ENCODE measurements around the gene TMEM238.
"Not testable (repeated sequence)": the region's sequence is repeated elsewhere in the genome, so short reads cannot be mapped to it uniquely, and the experiment has no call there.

Gene TMEM238, protein sequence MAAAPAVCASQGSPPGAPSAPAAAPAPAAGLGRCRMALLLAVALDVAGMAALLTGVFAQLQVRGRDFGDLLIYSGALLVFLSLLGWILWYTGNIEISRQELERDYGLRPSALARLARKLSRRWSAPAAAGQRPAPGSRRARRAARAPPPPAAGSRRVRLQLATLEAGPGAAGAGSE

DNA sequence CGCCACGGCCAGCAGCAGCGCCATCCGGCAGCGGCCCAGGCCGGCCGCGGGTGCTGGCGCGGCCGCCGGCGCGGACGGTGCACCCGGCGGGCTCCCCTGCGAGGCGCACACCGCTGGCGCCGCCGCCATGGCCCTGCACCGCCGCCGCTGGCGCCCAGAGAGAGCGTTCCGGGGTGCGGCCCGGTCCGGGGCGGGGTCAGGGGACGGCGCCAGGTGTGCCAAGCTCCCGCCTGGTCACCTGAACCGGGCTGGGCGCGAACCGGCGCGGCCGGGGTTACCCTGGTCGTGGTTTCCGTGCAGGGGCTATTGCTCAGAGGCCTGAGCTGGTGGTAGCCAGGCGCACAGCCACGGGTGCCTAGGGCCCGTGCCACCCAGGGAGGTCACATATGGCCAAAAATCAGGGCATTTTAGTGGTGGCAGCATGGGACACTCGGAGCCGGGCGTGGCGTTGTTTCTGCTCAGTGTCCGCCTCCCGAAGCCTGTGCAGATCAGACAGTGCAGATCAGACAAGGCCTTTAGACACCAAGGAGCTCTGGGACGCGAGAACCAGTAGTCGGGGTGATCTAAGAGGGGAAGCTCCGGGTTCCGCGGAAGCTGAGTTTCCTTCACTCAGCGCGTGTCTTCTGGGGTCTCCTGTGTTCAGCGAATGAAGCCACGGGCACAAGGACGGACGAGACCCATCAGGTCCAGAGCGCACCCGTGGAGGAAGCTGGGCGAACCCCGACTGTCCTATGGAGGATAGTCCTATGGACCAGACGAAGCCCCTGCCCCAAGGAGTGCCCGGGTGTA lies at the start of gene TMEM238:
Gene TMEM238 (minus strand): TSS at position 162 of the 789 bp plus-strand sequence. CDS start 33 bp downstream, at position 129.
- Histone ChIP-seq H3K9me3 (ENCODE audit: control insufficient read depth, insufficient read depth, low read depth, low read length) (no peaks in the 10 kb centered on the region), H3K4me1 (ENCODE audit: control insufficient read depth, insufficient read depth, low read length) (peaks cover 33% of the 10 kb centered on the region), H3K27me3 (ENCODE audit: control insufficient read depth, insufficient read depth, low read length) (peaks cover 18% of the 10 kb centered on the region), H3K36me3 (ENCODE audit: control insufficient read depth, insufficient read depth, low read length) (peaks cover 35% of the 10 kb centered on the region), H3K9ac (ENCODE audit: low read length) (peak within 1 kb of the TSS; percentile 70), H3K4me3 (ENCODE audit: low read depth, low read length) (peak within 1 kb of the TSS; percentile 92), H3K27ac (ENCODE audit: low read depth, low read length) (no peak within 1 kb of the TSS)

DNA sequence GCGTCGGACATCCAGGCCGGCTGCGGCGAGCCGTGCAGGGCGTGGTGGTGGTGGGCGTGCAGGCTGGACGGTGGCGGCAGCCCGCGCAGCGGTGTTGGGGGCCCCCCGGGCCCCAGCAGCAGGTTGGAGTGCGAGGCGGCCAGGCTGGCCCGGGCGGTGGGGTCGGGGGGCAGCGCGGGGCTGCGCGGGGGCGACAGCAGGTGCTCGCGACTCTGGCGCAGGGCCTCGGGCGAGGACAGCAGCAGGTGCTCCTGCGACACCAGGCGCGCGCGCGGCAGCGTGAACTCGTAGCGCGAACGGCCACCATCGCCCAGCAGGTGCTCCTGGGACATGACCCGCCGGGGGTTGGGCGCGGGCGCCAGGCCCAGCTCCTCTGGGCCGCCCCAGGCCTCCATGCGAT lies 49.2 kb upstream of the TMEM238 start:
- Histone ChIP-seq H3K27me3 (ENCODE audit: control insufficient read depth, insufficient read depth, low read length) (peaks cover 44% of the 10 kb centered on the region), H3K9ac (ENCODE audit: low read length) (no peak overlapping the region), H3K9me3 (ENCODE audit: control insufficient read depth, insufficient read depth, low read depth, low read length) (no peaks in the 10 kb centered on the region)

DNA sequence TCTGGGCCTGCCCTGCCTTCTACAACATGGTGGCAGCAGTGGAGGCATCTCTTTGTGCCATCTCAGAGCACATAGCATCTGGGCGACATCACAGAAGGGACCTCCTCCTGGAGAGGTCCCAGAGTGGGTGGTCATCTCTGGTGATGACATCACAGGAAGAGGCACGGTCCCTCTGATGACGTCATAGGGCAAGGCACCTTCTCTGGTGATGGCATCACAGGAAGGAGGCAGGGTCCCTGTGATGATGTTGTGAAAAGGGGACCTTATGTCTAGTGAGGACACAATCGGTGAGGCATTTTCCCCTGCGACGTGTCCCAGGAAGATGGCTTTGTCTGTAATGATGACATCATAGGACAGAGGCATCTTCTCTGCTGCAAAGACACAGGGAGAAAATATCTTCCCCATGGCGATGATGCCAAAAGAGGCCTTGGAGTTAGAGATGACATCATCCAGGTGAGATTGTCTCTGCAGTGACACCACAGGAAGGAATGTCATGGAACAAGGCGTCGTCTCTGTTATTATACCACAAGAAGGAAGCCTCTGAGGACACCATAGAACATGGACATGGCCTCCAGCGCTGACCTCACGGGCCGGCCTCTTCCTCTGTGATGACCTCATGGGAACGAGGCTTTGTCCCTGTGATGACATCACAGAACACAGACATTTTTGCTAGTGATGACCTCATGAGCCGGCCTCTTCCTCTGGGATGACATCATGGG lies 48.3 kb upstream of the TMEM238 start:
- Histone ChIP-seq H3K4me1 (ENCODE audit: control insufficient read depth, insufficient read depth, low read length) (no peaks in the 10 kb centered on the region), H3K4me3 (ENCODE audit: low read depth, low read length) (no peak overlapping the region), H3K27me3 (ENCODE audit: control insufficient read depth, insufficient read depth, low read length) (peaks cover 38% of the 10 kb centered on the region), H3K36me3 (ENCODE audit: control insufficient read depth, insufficient read depth, low read length) (no peaks in the 10 kb centered on the region), H3K9ac (ENCODE audit: low read length) (no peak overlapping the region), H3K9me3 (ENCODE audit: control insufficient read depth, insufficient read depth, low read depth, low read length) (no peaks in the 10 kb centered on the region), H3K27ac (ENCODE audit: low read depth, low read length) (no peak overlapping the region)

More for the DNA sequence above, 49.2 kb upstream of the TMEM238 start:
- Histone ChIP-seq H3K27ac (ENCODE audit: low read depth, low read length) (no peak overlapping the region), H3K36me3 (ENCODE audit: control insufficient read depth, insufficient read depth, low read length) (no peaks in the 10 kb centered on the region), H3K4me1 (ENCODE audit: control insufficient read depth, insufficient read depth, low read length) (no peaks in the 10 kb centered on the region), H3K4me3 (ENCODE audit: low read depth, low read length) (no peak overlapping the region)

DNA sequence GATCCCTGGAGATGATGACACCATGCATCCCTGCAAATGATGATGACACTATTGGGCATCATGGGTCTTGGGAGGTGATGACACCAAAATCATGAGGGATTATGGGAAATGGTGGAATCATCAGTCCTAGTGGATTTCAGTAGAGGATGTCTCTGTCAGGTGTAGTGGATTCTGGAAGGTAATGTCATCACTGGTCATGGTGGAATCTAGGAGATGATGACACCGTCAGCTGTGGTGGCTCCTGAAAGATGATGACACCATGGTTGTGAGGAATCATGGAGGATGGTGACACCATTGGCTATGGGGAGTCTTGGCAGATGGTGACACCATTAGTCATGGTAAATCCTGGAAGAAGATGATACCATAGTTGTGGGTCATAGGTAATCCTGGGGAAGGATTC lies 47.1 kb upstream of the TMEM238 start:
- Histone ChIP-seq H3K27ac (ENCODE audit: low read depth, low read length) (no peak overlapping the region), H3K4me3 (ENCODE audit: low read depth, low read length) (no peak overlapping the region), H3K4me1 (ENCODE audit: control insufficient read depth, insufficient read depth, low read length) (no peaks in the 10 kb centered on the region), H3K9me3 (ENCODE audit: control insufficient read depth, insufficient read depth, low read depth, low read length) (no peaks in the 10 kb centered on the region), H3K9ac (ENCODE audit: low read length) (no peak overlapping the region), H3K27me3 (ENCODE audit: control insufficient read depth, insufficient read depth, low read length) (peaks cover 38% of the 10 kb centered on the region), H3K36me3 (ENCODE audit: control insufficient read depth, insufficient read depth, low read length) (no peaks in the 10 kb centered on the region)

DNA sequence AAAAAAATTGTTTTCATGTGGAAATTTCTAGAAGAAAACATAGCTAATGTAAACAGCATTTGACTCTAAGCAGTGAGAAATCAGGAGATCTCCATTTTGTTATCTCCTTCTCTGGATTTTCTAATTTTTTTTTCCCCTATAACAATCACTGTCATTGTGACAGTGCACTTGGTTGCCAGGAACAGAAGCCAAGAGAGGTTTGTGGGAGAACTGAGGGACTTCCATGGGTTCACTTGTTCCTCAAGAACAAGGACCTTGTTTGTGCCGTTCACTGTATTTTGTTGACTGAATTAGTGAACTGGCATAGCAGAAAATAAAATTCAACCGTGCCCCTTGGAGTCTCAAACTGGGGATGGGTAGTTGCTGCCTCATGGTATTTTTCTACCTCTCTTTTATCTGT lies 42.0 kb upstream of the TMEM238 start:
- no peaks in the 10 kb centered on the region for H3K4me1 ChIP-seq (ENCODE audit: control insufficient read depth, insufficient read depth, low read length)
- no peak overlapping the region for H3K27ac ChIP-seq (ENCODE audit: low read depth, low read length)
- no peaks in the 10 kb centered on the region for H3K36me3 ChIP-seq (ENCODE audit: control insufficient read depth, insufficient read depth, low read length)
- H3K9ac ChIP-seq (ENCODE audit: low read length): no peak overlapping the region
- peaks cover 6% of the 10 kb centered on the region; the same call in 1 of the 2 replicates for H3K27me3 ChIP-seq (ENCODE audit: control insufficient read depth, insufficient read depth, low read length)
- no peaks in the 10 kb centered on the region for H3K9me3 ChIP-seq (ENCODE audit: control insufficient read depth, insufficient read depth, low read depth, low read length)
- no peak overlapping the region for H3K4me3 ChIP-seq (ENCODE audit: low read depth, low read length)

DNA sequence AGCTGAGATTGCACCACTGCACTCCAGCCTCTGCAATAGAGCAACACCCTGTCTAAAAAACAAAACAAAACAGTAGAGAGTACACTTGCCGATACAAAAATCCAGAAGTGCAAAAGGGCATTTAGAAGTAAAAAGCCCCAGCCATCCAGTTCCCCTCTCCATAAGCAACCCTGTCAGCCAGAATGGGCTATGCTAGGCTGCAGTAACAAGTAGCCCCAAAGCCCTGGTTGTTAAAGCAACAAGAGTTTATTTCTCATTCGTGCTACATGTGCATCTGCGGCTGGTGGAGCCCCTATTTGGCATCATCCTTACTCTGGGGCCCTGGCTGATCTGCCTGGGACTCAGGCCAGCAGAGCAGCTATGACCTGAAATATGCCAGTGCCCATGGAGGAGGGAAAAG lies 40.4 kb upstream of the TMEM238 start:
- Histone ChIP-seq H3K36me3 (ENCODE audit: control insufficient read depth, insufficient read depth, low read length) (no peaks in the 10 kb centered on the region), H3K4me3 (ENCODE audit: low read depth, low read length) (no peak overlapping the region), H3K9me3 (ENCODE audit: control insufficient read depth, insufficient read depth, low read depth, low read length) (peaks cover 3% of the 10 kb centered on the region; the same call in 1 of the 2 replicates), H3K27ac (ENCODE audit: low read depth, low read length) (no peak overlapping the region), H3K9ac (ENCODE audit: low read length) (no peak overlapping the region), H3K27me3 (ENCODE audit: control insufficient read depth, insufficient read depth, low read length) (peaks cover 15% of the 10 kb centered on the region), H3K4me1 (ENCODE audit: control insufficient read depth, insufficient read depth, low read length) (no peaks in the 10 kb centered on the region)

DNA sequence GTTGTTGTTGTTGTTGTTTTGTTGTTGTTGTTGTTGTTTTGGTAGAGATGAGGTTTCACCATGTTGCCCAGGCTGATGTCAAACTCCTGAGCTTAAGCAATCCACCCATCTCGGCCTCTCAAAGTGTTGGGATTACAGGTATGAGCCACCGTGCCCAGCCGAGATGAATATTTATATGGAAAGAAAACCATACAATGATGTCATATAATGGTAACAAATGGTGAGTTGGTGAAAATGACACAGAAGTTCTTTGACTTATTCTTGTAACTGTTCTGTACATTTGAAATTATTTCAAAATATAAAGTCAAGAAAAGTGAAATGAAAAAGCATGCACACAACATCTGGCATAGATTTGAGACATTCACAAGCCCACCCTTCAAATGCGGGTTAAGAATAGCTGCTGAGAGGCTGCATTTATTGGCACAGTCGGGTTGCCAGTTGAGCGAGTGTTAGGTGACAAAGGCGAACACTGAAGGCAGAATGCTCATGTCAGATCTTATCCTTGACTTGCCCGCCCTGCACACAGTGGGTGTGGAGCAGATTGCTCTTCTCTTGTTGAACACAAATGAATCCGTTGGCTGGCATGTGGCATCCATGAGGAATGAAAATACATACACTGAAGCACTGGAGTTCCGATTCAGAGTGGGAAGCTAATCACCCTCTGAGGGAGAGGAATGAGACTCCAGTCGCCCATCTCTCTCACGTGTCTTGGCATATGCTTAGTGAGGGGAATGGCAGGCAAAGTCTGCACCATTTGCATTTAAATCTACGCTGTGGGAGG lies 39.3 kb upstream of the TMEM238 start:
- peaks cover 3% of the 10 kb centered on the region; the same call in 1 of the 2 replicates for H3K9me3 ChIP-seq (ENCODE audit: control insufficient read depth, insufficient read depth, low read depth, low read length)
- H3K9ac ChIP-seq (ENCODE audit: low read length): no peak overlapping the region
- H3K4me3 ChIP-seq (ENCODE audit: low read depth, low read length): no peak overlapping the region
- H3K4me1 ChIP-seq (ENCODE audit: control insufficient read depth, insufficient read depth, low read length): no peaks in the 10 kb centered on the region
- no peaks in the 10 kb centered on the region for H3K36me3 ChIP-seq (ENCODE audit: control insufficient read depth, insufficient read depth, low read length)
- peaks cover 15% of the 10 kb centered on the region for H3K27me3 ChIP-seq (ENCODE audit: control insufficient read depth, insufficient read depth, low read length)
- H3K27ac ChIP-seq (ENCODE audit: low read depth, low read length): no peak overlapping the region

DNA sequence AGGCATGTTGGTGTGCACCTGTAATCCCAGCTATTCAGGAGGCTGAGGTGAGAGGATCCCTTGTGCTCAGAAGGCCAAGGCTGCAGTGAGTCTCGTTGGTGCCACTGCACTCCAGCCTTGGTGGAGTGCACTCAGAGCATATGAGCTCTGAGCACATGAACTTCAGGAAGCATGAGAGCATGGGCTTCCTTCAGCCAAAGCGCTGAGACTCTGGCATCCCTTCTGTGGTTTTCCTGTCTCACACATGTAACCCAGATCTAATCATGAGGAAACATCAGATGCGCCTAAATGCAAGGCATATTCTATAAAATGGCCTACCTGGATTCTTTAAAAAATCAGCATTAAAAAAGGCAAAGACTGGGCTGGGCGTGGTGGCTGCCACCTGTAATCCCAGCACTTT lies 37.2 kb upstream of the TMEM238 start:
- H3K36me3 ChIP-seq (ENCODE audit: control insufficient read depth, insufficient read depth, low read length); H3K4me3 ChIP-seq (ENCODE audit: low read depth, low read length); H3K9ac ChIP-seq (ENCODE audit: low read length); H3K9me3 ChIP-seq (ENCODE audit: control insufficient read depth, insufficient read depth, low read depth, low read length); H3K27ac ChIP-seq (ENCODE audit: low read depth, low read length); H3K4me1 ChIP-seq (ENCODE audit: control insufficient read depth, insufficient read depth, low read length): not testable (repeated sequence)
- H3K27me3 ChIP-seq (ENCODE audit: control insufficient read depth, insufficient read depth, low read length): peaks cover 15% of the 10 kb centered on the region

DNA sequence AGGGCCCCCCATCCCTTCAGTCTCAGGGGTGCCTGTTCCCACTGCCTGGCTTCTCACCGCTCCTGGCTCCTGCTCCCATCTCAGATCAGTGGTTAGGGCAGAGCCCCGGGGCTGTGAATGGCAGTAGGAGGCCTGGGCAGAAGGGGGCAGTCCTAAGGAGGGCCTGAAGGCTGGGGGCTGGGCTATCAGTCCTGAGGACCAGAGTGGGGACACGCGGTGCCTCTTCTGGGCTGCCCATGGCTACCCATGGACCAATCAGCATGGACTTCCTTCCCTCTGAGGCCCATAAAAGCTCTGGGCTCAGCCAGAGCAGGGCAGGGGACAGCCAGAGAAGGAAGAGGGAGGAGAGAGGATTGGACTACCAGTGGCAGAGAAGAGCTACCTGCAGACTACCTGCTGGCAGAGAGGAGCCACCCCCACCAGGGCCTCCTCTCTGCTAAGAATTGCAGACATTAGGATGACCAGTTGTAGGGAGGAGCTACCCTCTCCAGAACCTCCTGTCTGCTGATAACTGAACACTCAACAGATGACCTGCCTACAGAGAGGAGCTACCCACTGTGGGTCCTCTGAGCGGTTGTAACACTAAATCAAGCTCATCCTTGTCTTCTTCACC lies 35.6 kb upstream of the TMEM238 start:
- Histone ChIP-seq H3K36me3 (ENCODE audit: control insufficient read depth, insufficient read depth, low read length) (no peaks in the 10 kb centered on the region), H3K9me3 (ENCODE audit: control insufficient read depth, insufficient read depth, low read depth, low read length) (peaks cover 3% of the 10 kb centered on the region; the same call in 1 of the 2 replicates), H3K4me3 (ENCODE audit: low read depth, low read length) (no peak overlapping the region), H3K27me3 (ENCODE audit: control insufficient read depth, insufficient read depth, low read length) (peaks cover 15% of the 10 kb centered on the region), H3K9ac (ENCODE audit: low read length) (no peak overlapping the region), H3K27ac (ENCODE audit: low read depth, low read length) (no peak overlapping the region), H3K4me1 (ENCODE audit: control insufficient read depth, insufficient read depth, low read length) (0 out of 2 replicates have a peak, but pooled peaks cover 2% of the 10 kb centered on the region)

DNA sequence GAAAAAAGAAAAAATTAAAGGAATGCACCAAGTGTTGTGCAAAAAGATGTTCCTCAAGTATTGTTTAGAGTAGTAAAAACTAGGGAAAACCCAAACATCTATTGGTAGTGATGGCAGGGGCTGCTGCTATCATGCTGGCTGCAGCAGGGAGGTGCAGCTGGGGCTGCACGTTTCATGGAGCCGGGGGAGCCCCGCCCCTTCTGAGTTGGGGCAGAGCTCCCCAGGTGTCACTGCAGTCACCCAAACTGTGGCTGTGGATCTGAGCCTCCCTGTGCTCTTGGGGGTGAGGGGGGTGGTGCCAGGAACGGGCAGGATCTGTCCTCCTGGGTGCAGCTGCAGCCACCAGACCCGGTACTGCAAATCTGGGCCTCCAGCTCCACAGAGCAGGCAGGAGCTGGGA lies 35.0 kb upstream of the TMEM238 start:
- H3K27me3 ChIP-seq (ENCODE audit: control insufficient read depth, insufficient read depth, low read length): peaks cover 13% of the 10 kb centered on the region
- no peak overlapping the region for H3K9ac ChIP-seq (ENCODE audit: low read length)
- H3K4me3 ChIP-seq (ENCODE audit: low read depth, low read length): no peak overlapping the region
- peaks cover 3% of the 10 kb centered on the region; the same call in 1 of the 2 replicates for H3K9me3 ChIP-seq (ENCODE audit: control insufficient read depth, insufficient read depth, low read depth, low read length)
- H3K36me3 ChIP-seq (ENCODE audit: control insufficient read depth, insufficient read depth, low read length): no peaks in the 10 kb centered on the region
- H3K27ac ChIP-seq (ENCODE audit: low read depth, low read length): no peak overlapping the region
- 0 out of 2 replicates have a peak, but pooled peaks cover 2% of the 10 kb centered on the region for H3K4me1 ChIP-seq (ENCODE audit: control insufficient read depth, insufficient read depth, low read length)

Measured in HUES6 (cell line).